Ascending aorta (tissue), 2 donors: ENCODE measurements around the gene ELK4. TPM values are rescaled to one million over a fixed set of nuclear protein-coding genes. Genes with fewer than 3 reads are reported as not detected.
A peak's percentile ranks its signal among the peaks of the same experiment; 100 is the strongest.

ENCODE experiments used
- DNase-seq, 2 donors: peaks; one replicate each; pipeline ENCODE4 v3.0.0-alpha.2; 2019; ENCODE audit warnings: low spot score in 2 of 2
- H3K27ac ChIP-seq, 2 donors: fragments of 200-600 bp; sonication (generic); one replicate each; pipeline ENCODE4 v1.5.1; 2016 to 2017; ENCODE audit warnings: mild to moderate bottlenecking in 1 of 2
- H3K27me3 ChIP-seq: fragments of 200-600 bp; sonication (generic); one replicate; pipeline ENCODE4 v1.5.1; 2017
- H3K36me3 ChIP-seq, 2 donors: fragments of 200-600 bp; sonication (generic); one replicate each; pipeline ENCODE4 v1.5.1; 2016
- H3K4me1 ChIP-seq, 2 donors: fragments of 200-600 bp; sonication (generic); one replicate each; pipeline ENCODE4 v1.5.1; 2016 to 2017; ENCODE audit warnings: mild to moderate bottlenecking in 1 of 2
- H3K4me3 ChIP-seq, 2 donors: fragments of 200-600 bp; sonication (generic); one replicate each; pipeline ENCODE4 v1.5.1; 2016 to 2017; ENCODE audit warnings: mild to moderate bottlenecking in 1 of 2
- H3K9me3 ChIP-seq, 2 donors: fragments of 200-600 bp; sonication (generic); one replicate each; pipeline ENCODE4 v1.5.1; 2016
- intact Hi-C: fragments of 100-400 bp; cut with DNase I; formaldehyde crosslinking; loops from one replicate; pipeline ENCODE4 v1.15.1; 2023
- total RNA-seq: library from RNA; depleted of rRNA; stranded (reverse); fragments of >200 nt; gene quantifications from one replicate; pipeline ENCODE4 v1.1.0, GENCODE V29; 2016
- TF ChIP-seq, protein P1 (sequence below), 3 experiments: fragments of 200-600 bp in 2 of 3; fragments of 450-650 bp in 1 of 3; sonication (generic) in 2 of 3; IDR thresholded peaks; one replicate each; pipeline ENCODE4 v1.5.1; 2016 to 2019; ENCODE audit warnings: antibody characterized with exemption in 3 of 3, mild to moderate bottlenecking in 1 of 3, moderate library complexity in 1 of 3

Gene ELK4
- total RNA-seq, 1 donor from 2014 or later, result 23.7 TPM

GRCh38 chr1:205631010-205631767 lies 622 bp downstream of the ELK4 start:
- Histone ChIP-seq H3K27ac (peak overlapping the region; percentile 89 to 97), H3K36me3 (no peaks in the 10 kb centered on the region), H3K4me3 (peak overlapping the region; percentile 79 to 90), H3K27me3 (no peaks in the 10 kb centered on the region), H3K9me3 (no peaks in the 10 kb centered on the region), H3K4me1 (peaks cover 0 to 21% of the 10 kb centered on the region in 2 donors)
- peak in 1 of 2 donors; percentile 79 for DNase-seq
- intact Hi-C loops, result loop anchor here (2.0 to 10.0 kb wide), 3 partner anchors 32 to 284 kb away; partner anchors contain the start of gene SLC41A1
- TF ChIP-seq, protein P1, sequence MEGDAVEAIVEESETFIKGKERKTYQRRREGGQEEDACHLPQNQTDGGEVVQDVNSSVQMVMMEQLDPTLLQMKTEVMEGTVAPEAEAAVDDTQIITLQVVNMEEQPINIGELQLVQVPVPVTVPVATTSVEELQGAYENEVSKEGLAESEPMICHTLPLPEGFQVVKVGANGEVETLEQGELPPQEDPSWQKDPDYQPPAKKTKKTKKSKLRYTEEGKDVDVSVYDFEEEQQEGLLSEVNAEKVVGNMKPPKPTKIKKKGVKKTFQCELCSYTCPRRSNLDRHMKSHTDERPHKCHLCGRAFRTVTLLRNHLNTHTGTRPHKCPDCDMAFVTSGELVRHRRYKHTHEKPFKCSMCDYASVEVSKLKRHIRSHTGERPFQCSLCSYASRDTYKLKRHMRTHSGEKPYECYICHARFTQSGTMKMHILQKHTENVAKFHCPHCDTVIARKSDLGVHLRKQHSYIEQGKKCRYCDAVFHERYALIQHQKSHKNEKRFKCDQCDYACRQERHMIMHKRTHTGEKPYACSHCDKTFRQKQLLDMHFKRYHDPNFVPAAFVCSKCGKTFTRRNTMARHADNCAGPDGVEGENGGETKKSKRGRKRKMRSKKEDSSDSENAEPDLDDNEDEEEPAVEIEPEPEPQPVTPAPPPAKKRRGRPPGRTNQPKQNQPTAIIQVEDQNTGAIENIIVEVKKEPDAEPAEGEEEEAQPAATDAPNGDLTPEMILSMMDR (IDR thresholded peaks at IDR 0.05), result no peak

- Histone ChIP-seq H3K9me3 (no peaks in the 10 kb centered on the region), H3K27me3 (no peaks in the 10 kb centered on the region), H3K4me1 (peaks cover 0 to 21% of the 10 kb centered on the region in 2 donors), H3K36me3 (no peaks in the 10 kb centered on the region), H3K27ac (peak overlapping the region; percentile 89 to 97), H3K4me3 (peak overlapping the region; percentile 79 to 90)
- intact Hi-C loops, result loop anchor here (2.0 to 10.0 kb wide), 3 partner anchors 32 to 284 kb away; partner anchors contain the start of gene SLC41A1
- DNase-seq, result no peak
- TF ChIP-seq, protein P1 (IDR thresholded peaks at IDR 0.05), result no peak
Measured at GRCh38 chr1:205630651-205631009, 1.2 kb downstream of the ELK4 start.

DNA sequence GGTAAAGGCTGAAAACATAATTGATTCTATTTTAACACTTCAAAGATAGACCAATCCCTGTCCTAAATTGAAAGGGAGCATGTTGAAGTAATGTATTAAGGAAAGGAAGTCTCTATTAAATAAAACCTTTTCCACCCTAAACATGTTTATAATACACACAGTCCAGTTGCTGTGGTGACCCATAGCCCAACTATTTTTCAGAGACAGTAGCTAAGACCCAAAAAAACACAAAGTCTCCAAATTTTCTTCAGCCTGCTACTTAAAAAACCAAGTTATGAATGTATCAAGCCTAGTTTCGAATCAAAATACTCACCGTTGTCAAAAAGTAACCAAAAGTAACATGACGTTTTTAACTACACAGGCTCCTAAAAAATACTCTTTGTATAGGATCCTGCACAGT lies 1.6 kb downstream of the ELK4 start:
- intact Hi-C loops, result loop anchor here (2.0 to 10.0 kb wide), 3 partner anchors 31 to 285 kb away; partner anchors contain the start of gene SLC41A1
- H3K4me3 ChIP-seq, result peak overlapping the region; percentile 79 to 90
- H3K9me3 ChIP-seq, result no peaks in the 10 kb centered on the region
- TF ChIP-seq, protein P1 (IDR thresholded peaks at IDR 0.05), result no peak
- no peaks in the 10 kb centered on the region for H3K27me3 ChIP-seq
- peak overlapping the region; percentile 89 to 97 for H3K27ac ChIP-seq
- no peaks in the 10 kb centered on the region for H3K36me3 ChIP-seq
- peaks cover 0 to 21% of the 10 kb centered on the region in 2 donors for H3K4me1 ChIP-seq
- DNase-seq, result no peak

GRCh38 chr1:205629751-205630150 lies 2.1 kb downstream of the ELK4 start:
- Histone ChIP-seq H3K9me3 (no peaks in the 10 kb centered on the region), H3K27me3 (no peaks in the 10 kb centered on the region), H3K4me1 (peaks cover 0 to 21% of the 10 kb centered on the region in 2 donors), H3K4me3 (no peak overlapping the region), H3K27ac (peak overlapping the region; percentile 89 to 97), H3K36me3 (no peaks in the 10 kb centered on the region)
- no peak for DNase-seq
- TF ChIP-seq, protein P1 (IDR thresholded peaks at IDR 0.05), result no peak
- intact Hi-C loops, result loop anchor here (2.0 to 10.0 kb wide), 3 partner anchors 31 to 285 kb away; partner anchors contain the start of gene SLC41A1

DNA sequence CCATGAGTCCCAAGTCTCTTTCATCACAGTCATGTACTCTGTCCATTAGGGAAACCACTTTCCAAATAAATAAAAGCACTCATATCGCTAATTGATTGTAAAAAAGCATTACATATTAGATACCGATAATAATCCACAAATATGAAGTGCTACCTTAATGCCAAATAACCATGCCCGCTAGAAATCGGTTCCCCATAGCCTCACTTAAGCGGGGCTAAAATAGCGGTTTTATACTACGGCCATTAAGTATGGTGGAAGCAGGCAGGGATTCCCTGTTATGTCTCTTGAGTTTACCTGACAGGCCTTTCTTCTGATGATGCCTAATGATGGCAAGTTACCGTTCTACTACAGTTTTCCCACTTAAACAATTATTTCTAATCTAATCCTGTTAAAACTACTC lies 3.9 kb downstream of the ELK4 start:
- TF ChIP-seq, protein P1 (IDR thresholded peaks at IDR 0.05), result no peak
- intact Hi-C loops, result no loop called here

More for the DNA sequence above, 3.9 kb downstream of the ELK4 start:
- H3K9me3 ChIP-seq, result no peaks in the 10 kb centered on the region
- peaks cover 0 to 17% of the 10 kb centered on the region in 2 donors for H3K4me1 ChIP-seq
- H3K4me3 ChIP-seq, result no peak overlapping the region
- H3K27me3 ChIP-seq, result no peaks in the 10 kb centered on the region
- no peak for DNase-seq
- H3K36me3 ChIP-seq, result peaks cover 4 to 7% of the 10 kb centered on the region in 2 donors
- no peak overlapping the region for H3K27ac ChIP-seq
